Measurements from ENCODE around the gene E2F8.
A peak's percentile ranks its signal among the peaks of the same experiment; 100 is the strongest.
"Not testable (repeated sequence)": the region's sequence is repeated elsewhere in the genome, so short reads cannot be mapped to it uniquely, and the experiment has no call there.

The E2F8 gene

GRCh38 chr11:19240420-19241259 lies at the start of gene E2F8:
E2F8 (minus strand) TSS chr11:19240945; CDS start chr11:19240121, 824 bp downstream.
- DNase-seq = peak; percentile 98

GRCh38 chr11:19290356-19290755 lies 49.6 kb upstream of the E2F8 start:
- DNase-seq = no peak

GRCh38 chr11:19288256-19288655 lies 47.5 kb upstream of the E2F8 start:
- DNase-seq = no peak

- no peak for DNase-seq
Observed at GRCh38 chr11:19286411-19286810, 45.7 kb upstream of the E2F8 start.

GRCh38 chr11:19284881-19285280 lies 44.1 kb upstream of the E2F8 start:
- DNase-seq = no peak

GRCh38 chr11:19283991-19284390 lies 43.2 kb upstream of the E2F8 start:
- DNase-seq = no peak

- DNase-seq = no peak
Observed at GRCh38 chr11:19281555-19281954, 40.8 kb upstream of the E2F8 start.

- DNase-seq = peak; percentile 48
Observed at GRCh38 chr11:19281041-19281440, 40.3 kb upstream of the E2F8 start.

- peak; percentile 23 for DNase-seq
Observed at GRCh38 chr11:19279451-19279850, 38.7 kb upstream of the E2F8 start.

GRCh38 chr11:19276859-19277808 lies 36.4 kb upstream of the E2F8 start:
- DNase-seq = no peak

- DNase-seq = no peak
Observed at GRCh38 chr11:19275496-19275895, 34.8 kb upstream of the E2F8 start.

- DNase-seq = not testable (repeated sequence)
Observed at GRCh38 chr11:19273219-19273618, 32.5 kb upstream of the E2F8 start.

- no peak for DNase-seq
Observed at GRCh38 chr11:19268909-19269308, 28.2 kb upstream of the E2F8 start.

GRCh38 chr11:19267567-19267966 lies 26.8 kb upstream of the E2F8 start:
- no peak for DNase-seq

- DNase-seq = no peak
Observed at GRCh38 chr11:19263333-19263732, 22.6 kb upstream of the E2F8 start.

- peak; percentile 56 for DNase-seq
Observed at GRCh38 chr11:19259487-19260345, 19.0 kb upstream of the E2F8 start.

- DNase-seq = peak; percentile 63
Observed at GRCh38 chr11:19258641-19259230, 18.0 kb upstream of the E2F8 start.

GRCh38 chr11:19254441-19254840 lies 13.7 kb upstream of the E2F8 start:
- DNase-seq = not testable (repeated sequence)

- DNase-seq = no peak
Observed at GRCh38 chr11:19253817-19254216, 13.1 kb upstream of the E2F8 start.

GRCh38 chr11:19253153-19253745 lies 12.5 kb upstream of the E2F8 start:
- DNase-seq = peak; percentile 54

- no peak for DNase-seq
Observed at GRCh38 chr11:19252394-19253152, 11.8 kb upstream of the E2F8 start.

All from NCI-H69 (cell line).